Stomach (tissue), 19 donors: ENCODE measurements around the gene PCDH9. TPM values are rescaled to one million over a fixed set of nuclear protein-coding genes. Genes with fewer than 3 reads are reported as not detected.

Source experiments
- DNase-seq, 2 donors: peaks; one replicate each; pipeline versions ENCODE4 v3.0.0 to v3.0.0-alpha.2; 2013 to 2019
- H3K27ac ChIP-seq, 5 donors: fragments of 200-600 bp in 4 of 5; sonication (generic) in 4 of 5; one replicate each; pipeline ENCODE4 v1.5.1; 2013 to 2019; ENCODE audit warnings: mild to moderate bottlenecking in 1 of 5, moderate library complexity in 1 of 5
- H3K27me3 ChIP-seq, 3 donors: fragments of 200-600 bp; sonication (generic); one replicate each; pipeline ENCODE4 v1.5.1; 2017 to 2019; ENCODE audit warnings: mixed run types in 1 of 3
- H3K36me3 ChIP-seq, 4 donors: fragments of 200-600 bp; sonication (generic); 1 replicate in 3 of 4; 2 replicates in 1 of 4; pipeline ENCODE4 v1.5.1; 2016 to 2019
- H3K4me1 ChIP-seq, 4 donors: fragments of 200-600 bp; sonication (generic); one replicate each; pipeline ENCODE4 v1.5.1; 2016 to 2019
- H3K4me3 ChIP-seq, 4 donors: fragments of 200-600 bp; sonication (generic) in 3 of 4; one replicate each; pipeline ENCODE4 v1.5.1; 2016 to 2019; ENCODE audit warnings: mild to moderate bottlenecking in 1 of 4
- H3K9me3 ChIP-seq, 4 donors: fragments of 200-600 bp; sonication (generic); one replicate each; pipeline ENCODE4 v1.5.1; 2016 to 2019
- CTCF ChIP-seq, 7 experiments: fragments of 450-650 bp in 4 of 7; fragments of 200-600 bp in 3 of 7; sonication (generic) in 3 of 7; IDR thresholded peaks; one replicate each; pipeline ENCODE4 v1.5.1; 2016 to 2019; ENCODE audit warnings: antibody characterized with exemption in 7 of 7, control low read depth in 2 of 7, mild to moderate bottlenecking in 1 of 7
- EP300 ChIP-seq: sonication (generic); formaldehyde crosslinking; IDR thresholded peaks from one replicate; pipeline ENCODE4 v1.6.1; 2017; ENCODE audit warnings: antibody characterized with exemption
- POLR2A ChIP-seq, 4 donors: fragments of 450-650 bp; IDR thresholded peaks; one replicate each; pipeline ENCODE4 v1.6.1; 2016; ENCODE audit warnings: antibody characterized with exemption in 4 of 4, control low read depth in 2 of 4, mild to moderate bottlenecking in 1 of 4, moderate library complexity in 1 of 4
- POLR2AphosphoS5 ChIP-seq, 3 donors: sonication (generic); formaldehyde crosslinking; IDR thresholded peaks; one replicate each; pipeline ENCODE4 v1.6.1; 2016; ENCODE audit warnings: antibody characterized with exemption in 3 of 3
- WGBS, 5 donors: extraction: QIAGEN DNeasy Blood & Tissue Kit in 3 of 5; methylation state at CpG; one replicate each; pipeline versions ENCODE4 v1.1.5 to v1.1.7; 2013 to 2018; 5-methylcytosine and 5-hydroxymethylcytosine counted together
- intact Hi-C: fragments of 100-400 bp; cut with DNase I; formaldehyde crosslinking; loops from one replicate; pipeline ENCODE4 v1.15.1; 2023; ENCODE audit warnings: low total_unique reads
- long read RNA-seq, 10 donors: transcript quantifications; one replicate each; lab custom pipeline, GENCODE V29; 2026
- polyA plus RNA-seq, 3 donors: library from polyadenylated mRNA; stranded (reverse); fragments of 200-250 nt; gene quantifications; one replicate each; pipeline ENCODE4 v1.2.3, GENCODE V29; 2013
- total RNA-seq, 5 donors: library from RNA; depleted of rRNA; stranded (reverse); fragments of >200 nt; gene quantifications; one replicate each; pipeline versions ENCODE4 v1.1.0 to v1.2.3, GENCODE V29; 2014 to 2016
- donor health status: healthy with polysubstance abuse.
- donor health status: Bipolar disorder and iron deficiency.
- donor health status: healthy.

PCDH9 gene
- total RNA-seq = 10 to 100 TPM in 2 of 5 donors, 1 to 10 TPM in 2, under 1 TPM in 1; 0.87 to 36.2 (median 6.4) TPM
- polyA plus RNA-seq = 1 to 10 TPM in 1 of 3 donors, under 1 TPM in 2; 0.40 to 1.1 (median 0.46) TPM
- long read RNA-seq, donor 1, full-length matches to known transcripts = 1 of 1 reads
- long read RNA-seq, donor 1, partial matches to known transcripts = 0 of 1 reads
- long read RNA-seq, donor 1, other reads (novel, unspliced or antisense) = 0 of 1 reads
- long read RNA-seq, donor 2, full-length matches to known transcripts = 2 of 2 reads
- long read RNA-seq, donor 2, partial matches to known transcripts = 0 of 2 reads
- long read RNA-seq, donor 2, other reads (novel, unspliced or antisense) = 0 of 2 reads
- long read RNA-seq, donor 3 = 0 reads
- long read RNA-seq, donor 4 = 0 reads
- long read RNA-seq, donor 5, full-length matches to known transcripts = 2 of 2 reads
- long read RNA-seq, donor 5, partial matches to known transcripts = 0 of 2 reads
- long read RNA-seq, donor 5, other reads (novel, unspliced or antisense) = 0 of 2 reads
- long read RNA-seq, donor 6, full-length matches to known transcripts = 4 of 4 reads
- long read RNA-seq, donor 6, partial matches to known transcripts = 0 of 4 reads
- long read RNA-seq, donor 6, other reads (novel, unspliced or antisense) = 0 of 4 reads
- long read RNA-seq, donor 7 = 0 reads
- long read RNA-seq, donor 8 = 0 reads
- long read RNA-seq, donor 9 = 0 reads
- long read RNA-seq, donor 10 = 0 reads

- no peaks in the 10 kb centered on the region for H3K9me3 ChIP-seq
- intact Hi-C loops = no loop called here
- H3K4me1 ChIP-seq = peaks cover 0 to 39% (median 22%) of the 10 kb centered on the region in 4 donors
- H3K27ac ChIP-seq = peak within 1 kb of the TSS; percentile 79 to 91 (median 90)
- H3K27me3 ChIP-seq = peaks cover 0 to 6% (median 0%) of the 10 kb centered on the region in 3 donors
- peak in 1 of 2 donors; percentile 43 for DNase-seq
- peak in 2 of 4 donors; percentile 91 for TF ChIP-seq POLR2A (IDR thresholded peaks at IDR 0.05)
- peak in 2 of 3 donors; percentile 67 to 74 for TF ChIP-seq POLR2AphosphoS5 (IDR thresholded peaks at IDR 0.05)
- TF ChIP-seq CTCF (IDR thresholded peaks at IDR 0.05) = no peak
- no peak for TF ChIP-seq EP300
- 0 to 2% (median 1%) methylated on average over 26 of the region's 26 CpGs for WGBS, 5 donors
- H3K36me3 ChIP-seq = peaks cover 0 to 3% (median 0%) of the 10 kb centered on the region in 4 donors
- peak within 1 kb of the TSS; percentile 63 to 94 (median 86) for H3K4me3 ChIP-seq
Measured at GRCh38 chr13:67229481-67230403, at the start of gene PCDH9. Gene PCDH9 (minus strand): TSS chr13:67230336. CDS start chr13:67228440, 1,896 bp downstream.

- Histone ChIP-seq H3K27me3 (no peaks in the 10 kb centered on the region), H3K4me3 (no peak overlapping the region), H3K9me3 (no peaks in the 10 kb centered on the region), H3K27ac (no peak overlapping the region), H3K4me1 (no peaks in the 10 kb centered on the region), H3K36me3 (no peaks in the 10 kb centered on the region)
- DNase-seq = peak in 1 of 2 donors; percentile 5
- WGBS, 5 donors = 74 to 84% (median 80%) methylated on average over 2 of the region's 2 CpGs
- intact Hi-C loops = no loop called here
- TF ChIP-seq POLR2A (IDR thresholded peaks at IDR 0.05) = no peak
- no peak for TF ChIP-seq POLR2AphosphoS5 (IDR thresholded peaks at IDR 0.05)
- TF ChIP-seq CTCF (IDR thresholded peaks at IDR 0.05) = no peak
- no peak for TF ChIP-seq EP300
Measured at GRCh38 chr13:67278235-67278634, 48.1 kb upstream of the PCDH9 start.

GRCh38 chr13:67277581-67277980, 47.4 kb upstream of the PCDH9 start:
- TF ChIP-seq CTCF (IDR thresholded peaks at IDR 0.05) (no peak), EP300 (no peak), POLR2A (IDR thresholded peaks at IDR 0.05) (no peak), POLR2AphosphoS5 (IDR thresholded peaks at IDR 0.05) (no peak)
- DNase-seq = no peak
- no peaks in the 10 kb centered on the region for H3K36me3 ChIP-seq
- no peaks in the 10 kb centered on the region for H3K4me1 ChIP-seq
- no peak overlapping the region for H3K4me3 ChIP-seq
- intact Hi-C loops = no loop called here
- no peak overlapping the region for H3K27ac ChIP-seq
- no peaks in the 10 kb centered on the region for H3K9me3 ChIP-seq
- H3K27me3 ChIP-seq = no peaks in the 10 kb centered on the region
- WGBS, 5 donors = 27 to 63% (median 46%) methylated on average over 1 of the region's 1 CpG
